GM12878 (cell line): ENCODE measurements around the gene TPO. TPM values are rescaled to one million over a fixed set of nuclear protein-coding genes. Genes with fewer than 3 reads are reported as not detected.

Experiments used
- ATAC-seq: fragments of 200-7000 bp; cut with Tn5 transposase; 3 replicates; pipeline ENCODE4 v1.9.1; 2020; ENCODE audit warnings: mild to moderate bottlenecking, moderate library complexity
- BruUV-seq: library from RNA; stranded (reverse); fragments of 400-500 nt; replicated peaks from 2 replicates; lab custom pipeline; 2021; lab: Mats Ljungman, UMichigan
- CTCF ChIA-PET: fragments of 300-600 bp; sonication (Branson Sonifier 250); formaldehyde crosslinking; extraction: SDS; loops from one replicate; lab custom pipeline; 2021; ENCODE audit warnings: inconsistent platforms; lab: Yijun Ruan, JAX
- POLR2A ChIA-PET: fragments of 350-600 bp; formaldehyde crosslinking; extraction: SDS; loops from one replicate; lab custom pipeline; 2021; ENCODE audit warnings: inconsistent platforms; lab: Charles Lee
- RAD21 ChIA-PET: fragments of 300-600 bp; sonication (Branson Sonifier 250); formaldehyde crosslinking; loops from one replicate; lab custom pipeline; 2023; ENCODE audit warnings: antibody characterized with exemption; ENCODE audit not compliant: unreplicated experiment; lab: Charles Lee
- SMC1A ChIA-PET: fragments of 300-600 bp; sonication (Branson Sonifier 250); formaldehyde crosslinking; loops from one replicate; lab custom pipeline; 2023; ENCODE audit not compliant: unreplicated experiment, uncharacterized antibody; lab: Charles Lee
- DNase-seq: peaks from one replicate; pipeline ENCODE4 v3.0.0-alpha.2; 2011; ENCODE audit warnings: low read depth, low spot score
- FAIRE-seq: peaks from 3 replicates; lab custom pipeline; 2011; peaks lifted over from hg19 to GRCh38; lab: Jason Lieb, UNC
- H2AFZ ChIP-seq: 2 replicates; pipeline ENCODE4 v1.6.0; 2011; ENCODE audit warnings: low read depth, low read length, control low read depth; ENCODE audit not compliant: control insufficient read depth
- H3K27ac ChIP-seq: 2 replicates; pipeline ENCODE4 v1.5.1; 2011; ENCODE audit warnings: control low read depth; ENCODE audit not compliant: control insufficient read depth, insufficient read depth
- H3K27me3 ChIP-seq, 2 experiments: replicated peaks in 1 of 2; 2 replicates each; pipeline versions ENCODE4 v1.6.0 to v1.6.1; 2011; ENCODE audit warnings: low read length in 1 of 2; ENCODE audit not compliant: control insufficient read depth in 2 of 2, insufficient read depth in 2 of 2
- H3K36me3 ChIP-seq, 2 experiments: 2 replicates each; pipeline ENCODE4 v1.5.1; 2011; ENCODE audit warnings: low read length in 1 of 2; ENCODE audit not compliant: control insufficient read depth in 2 of 2, insufficient read depth in 2 of 2
- H3K4me1 ChIP-seq: 2 replicates; pipeline ENCODE4 v1.6.1; 2011; ENCODE audit warnings: mild to moderate bottlenecking, low read length, moderate library complexity, mixed read lengths; ENCODE audit not compliant: control insufficient read depth, insufficient read depth
- H3K4me2 ChIP-seq: 2 replicates; pipeline ENCODE4 v1.6.0; 2011; ENCODE audit warnings: control low read depth; ENCODE audit not compliant: control insufficient read depth, insufficient read depth
- H3K4me3 ChIP-seq: fragments of 200-600 bp; sonication (generic); 2 replicates; pipeline ENCODE4 v1.5.1; 2016
- H3K79me2 ChIP-seq: 2 replicates; pipeline ENCODE4 v1.6.0; 2011; ENCODE audit warnings: low read length; ENCODE audit not compliant: control insufficient read depth, insufficient read depth
- H3K9ac ChIP-seq: 2 replicates; pipeline ENCODE4 v1.8.0; 2011; ENCODE audit warnings: low read length, control low read depth, mixed read lengths; ENCODE audit not compliant: control insufficient read depth, insufficient read depth
- H3K9me3 ChIP-seq: replicated peaks from 3 replicates; pipeline ENCODE4 v1.5.1; 2011; ENCODE audit warnings: mild to moderate bottlenecking, low read length; ENCODE audit not compliant: control insufficient read depth, insufficient read depth
- H4K20me1 ChIP-seq: 2 replicates; pipeline ENCODE4 v1.6.0; 2011; ENCODE audit not compliant: control insufficient read depth, insufficient read depth
- IKZF2 ChIP-seq, 2 experiments: fragments of 450-650 bp; IDR thresholded peaks; 2 replicates each; pipeline ENCODE4 v1.6.1; 2017; ENCODE audit warnings: mild to moderate bottlenecking in 2 of 2, moderate library complexity in 2 of 2
- WGBS: methylation state at CpG from one replicate; pipeline ENCODE4 v1.1.6; 2016; ENCODE audit warnings: low lambda C conversion rate; ENCODE audit not compliant: insufficient replicate concordance, insufficient coverage; ENCODE audit errors: missing lambda C conversion rate; 5-methylcytosine and 5-hydroxymethylcytosine counted together
- in situ Hi-C: fragments of 300-500 bp; cut with MboI; formaldehyde crosslinking; loops from 9 replicates; pipeline ENCODE4 v1.14.3; 2018; ENCODE audit warnings: mixed read lengths
- intact Hi-C: fragments of 100-400 bp; cut with micrococcal nuclease; formaldehyde crosslinking; loops from one replicate; pipeline ENCODE4 v1.14.2; 2022; ENCODE audit not compliant: unreplicated experiment
- polyA plus RNA-seq, 11 experiments: library from polyadenylated mRNA; depleted of rRNA in 4 of 11; unstranded in 6 of 11; stranded (reverse) in 5 of 11; fragments of >200 nt; fragmentation: Nextera tagmentation in 4 of 11; fragmentation: Illumina TruSeq in 1 of 11; extraction: Ambion mirVana in 4 of 11; extraction: Trizol in 1 of 11; gene quantifications; 1 replicate in 1 of 11; 2 replicates in 10 of 11; pipeline versions ENCODE4 v1.2.1 to v1.2.3, GENCODE V29; 2011 to 2016; ENCODE audit warnings: inconsistent platforms in 2 of 11, missing spikeins in 2 of 11, low read depth in 1 of 11
- total RNA-seq, 4 experiments: library from RNA; depleted of rRNA in 3 of 4; stranded (reverse); fragments of >200 nt in 3 of 4; fragmentation: Illumina TruSeq in 1 of 4; extraction: Trizol in 1 of 4; gene quantifications; 2 replicates each; pipeline versions ENCODE4 v1.2.1 to v1.2.3, GENCODE V29; 2013 to 2021
- TF ChIP-seq, protein P1 (sequence below), 3 experiments: IDR thresholded peaks in 2 of 3; conservative IDR thresholded peaks in 1 of 3; 2 replicates each; pipeline ENCODE4 v1.5.1; 2011; ENCODE audit warnings: low read depth in 3 of 3, low read length in 3 of 3, mild to moderate bottlenecking in 3 of 3, control low read depth in 2 of 3, moderate library complexity in 2 of 3, inconsistent platforms in 1 of 3, mixed read lengths in 1 of 3; ENCODE audit not compliant: control insufficient read depth in 2 of 3, insufficient read depth in 1 of 3; ENCODE audit errors: extremely low read depth in 1 of 3

The TPO gene
- total and polyA plus RNA-seq, 10 of the 15 experiments (the other 5 are each of a cell fraction or from before 2014, with no cell fraction given) = 0.07 to 0.11 TPM; not detected in 8

DNA sequence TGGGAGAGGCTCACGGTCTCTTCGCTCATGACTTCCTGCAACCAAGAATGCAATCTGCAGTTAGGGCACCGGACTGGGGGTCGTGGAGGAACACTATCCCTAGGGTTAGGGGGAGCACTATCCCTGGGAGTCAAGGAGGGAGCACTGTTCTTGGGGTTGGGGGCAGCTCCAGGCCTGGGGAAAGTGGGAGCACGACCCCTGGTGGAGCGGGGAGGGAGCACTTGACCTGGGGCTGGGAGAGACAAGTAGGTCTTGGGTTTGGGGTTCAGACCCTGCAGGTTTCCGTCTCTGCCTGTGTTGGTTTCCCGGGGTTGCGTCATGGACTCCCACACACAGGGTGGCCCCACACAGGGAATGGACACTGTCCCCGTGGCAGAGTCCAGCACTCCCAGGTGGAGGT is 133.6 kb downstream of the TPO start:
- no peak for TF ChIP-seq IKZF2 (IDR thresholded peaks at IDR 0.05)
- TF ChIP-seq, protein P1, sequence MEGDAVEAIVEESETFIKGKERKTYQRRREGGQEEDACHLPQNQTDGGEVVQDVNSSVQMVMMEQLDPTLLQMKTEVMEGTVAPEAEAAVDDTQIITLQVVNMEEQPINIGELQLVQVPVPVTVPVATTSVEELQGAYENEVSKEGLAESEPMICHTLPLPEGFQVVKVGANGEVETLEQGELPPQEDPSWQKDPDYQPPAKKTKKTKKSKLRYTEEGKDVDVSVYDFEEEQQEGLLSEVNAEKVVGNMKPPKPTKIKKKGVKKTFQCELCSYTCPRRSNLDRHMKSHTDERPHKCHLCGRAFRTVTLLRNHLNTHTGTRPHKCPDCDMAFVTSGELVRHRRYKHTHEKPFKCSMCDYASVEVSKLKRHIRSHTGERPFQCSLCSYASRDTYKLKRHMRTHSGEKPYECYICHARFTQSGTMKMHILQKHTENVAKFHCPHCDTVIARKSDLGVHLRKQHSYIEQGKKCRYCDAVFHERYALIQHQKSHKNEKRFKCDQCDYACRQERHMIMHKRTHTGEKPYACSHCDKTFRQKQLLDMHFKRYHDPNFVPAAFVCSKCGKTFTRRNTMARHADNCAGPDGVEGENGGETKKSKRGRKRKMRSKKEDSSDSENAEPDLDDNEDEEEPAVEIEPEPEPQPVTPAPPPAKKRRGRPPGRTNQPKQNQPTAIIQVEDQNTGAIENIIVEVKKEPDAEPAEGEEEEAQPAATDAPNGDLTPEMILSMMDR (IDR thresholded peaks at IDR 0.05 in 2 of 3, conservative IDR thresholded peaks at IDR 0.05 in 1 of 3; ENCODE audit: control insufficient read depth in 2 of 3, extremely low read depth in 1 of 3, insufficient read depth in 1 of 3, low read depth in 3 of 3, low read length in 3 of 3) = peak in 1 of 3 experiments; percentile 11; a peak in 1 of 6 replicates
- TF ChIP-seq, all 136 proteins: peak for 1

More for the DNA sequence above, 133.6 kb downstream of the TPO start:
- H3K4me2 ChIP-seq = no peak overlapping the region
- FAIRE-seq = no peak
- no peak overlapping the region for H3K4me3 ChIP-seq
- RAD21 ChIA-PET = no interaction called here
- SMC1A ChIA-PET = no interaction called here
- POLR2A ChIA-PET = no interaction called here
- H3K9ac ChIP-seq = no peak overlapping the region
- in situ Hi-C loops (loop anchor here (10.0 kb wide), 1 partner anchor 692 kb away; no protein-coding TSS in a partner anchor), intact Hi-C loops (loop anchor here (1.0 to 10.0 kb wide), 4 partner anchors 695 to 1300 kb away; no protein-coding TSS in a partner anchor)
- no TSS peak for BruUV-seq
- H4K20me1 ChIP-seq = no peaks in the 10 kb centered on the region
- H3K36me3 ChIP-seq = no peaks in the 10 kb centered on the region
- H3K4me1 ChIP-seq = no peaks in the 10 kb centered on the region
- no peak for ATAC-seq
- WGBS = 43% methylated on average over 10 of the region's 10 CpGs
- no peak overlapping the region for H2AFZ ChIP-seq
- H3K79me2 ChIP-seq = no peaks in the 10 kb centered on the region
- no peak overlapping the region for H3K27ac ChIP-seq
- H3K9me3 ChIP-seq = no peaks in the 10 kb centered on the region
- CTCF ChIA-PET = interaction anchor here (1.0 kb wide), 1 partner anchor 839 kb away, joined by 3 read pairs; no protein-coding TSS in a partner anchor
- no peak for DNase-seq
- H3K27me3 ChIP-seq = no peaks in the 10 kb centered on the region; a peak in 1 of 4 replicates
